AG04450 (cell line): ENCODE data around the gene B4GALNT4. TPM values are rescaled to one million over a fixed set of nuclear protein-coding genes. Genes with fewer than 3 reads are reported as not detected.
"Not testable (repeated sequence)": the region's sequence is repeated elsewhere in the genome, so short reads cannot be mapped to it uniquely, and the experiment has no call there.

Experiments
- CTCF ChIA-PET: fragments of 300-600, 350-600 bp; formaldehyde crosslinking; extraction: SDS; loops from one replicate; lab custom pipeline; 2022; ENCODE audit warnings: antibody characterized with exemption, inconsistent platforms; lab: Charles Lee
- POLR2A ChIA-PET: fragments of 350-600 bp; formaldehyde crosslinking; extraction: SDS; loops from one replicate; lab custom pipeline; 2021; ENCODE audit warnings: antibody characterized with exemption, inconsistent platforms; lab: Yijun Ruan, JAX
- DNase-seq: peaks from one replicate; pipeline ENCODE4 v3.0.0-alpha.2; 2011; ENCODE audit warnings: low read depth, low spot score
- H3K27ac ChIP-seq: one replicate; pipeline ENCODE4 v1.5.1; 2012; ENCODE audit warnings: low read depth, low read length, control low read depth
- H3K27me3 ChIP-seq: one replicate; pipeline ENCODE4 v1.6.0; 2012; ENCODE audit warnings: low read length; ENCODE audit not compliant: control insufficient read depth, insufficient read depth
- H3K4me3 ChIP-seq: 2 replicates; pipeline ENCODE4 v1.5.1; 2011; ENCODE audit warnings: mild to moderate bottlenecking, low read depth, low read length, control low read depth
- H3K9me3 ChIP-seq: 2 replicates; pipeline ENCODE4 v1.5.1; 2012; ENCODE audit warnings: low read length; ENCODE audit not compliant: control insufficient read depth, insufficient read depth
- polyA minus RNA-seq: library from RNA; depleted of rRNA, polyadenylated mRNA; stranded (reverse); fragments of >200 nt; gene quantifications from 2 replicates; pipeline ENCODE4 v1.2.3, GENCODE V29; 2011; rRNA and poly(A)+ RNA removed
- polyA plus RNA-seq: library from polyadenylated mRNA; depleted of rRNA; stranded (reverse); fragments of >200 nt; gene quantifications from 2 replicates; pipeline ENCODE4 v1.2.3, GENCODE V29; 2011; rRNA removed
- TF ChIP-seq, protein P1 (sequence below): IDR thresholded peaks from 2 replicates; pipeline ENCODE4 v1.5.1; 2011; ENCODE audit warnings: low read depth, low read length, control low read depth, inconsistent platforms

B4GALNT4 gene
- 7.8 and 9.5 TPM in 2 replicates for polyA plus RNA-seq
- 3.4 and 3.7 TPM in 2 replicates for polyA minus RNA-seq

DNA sequence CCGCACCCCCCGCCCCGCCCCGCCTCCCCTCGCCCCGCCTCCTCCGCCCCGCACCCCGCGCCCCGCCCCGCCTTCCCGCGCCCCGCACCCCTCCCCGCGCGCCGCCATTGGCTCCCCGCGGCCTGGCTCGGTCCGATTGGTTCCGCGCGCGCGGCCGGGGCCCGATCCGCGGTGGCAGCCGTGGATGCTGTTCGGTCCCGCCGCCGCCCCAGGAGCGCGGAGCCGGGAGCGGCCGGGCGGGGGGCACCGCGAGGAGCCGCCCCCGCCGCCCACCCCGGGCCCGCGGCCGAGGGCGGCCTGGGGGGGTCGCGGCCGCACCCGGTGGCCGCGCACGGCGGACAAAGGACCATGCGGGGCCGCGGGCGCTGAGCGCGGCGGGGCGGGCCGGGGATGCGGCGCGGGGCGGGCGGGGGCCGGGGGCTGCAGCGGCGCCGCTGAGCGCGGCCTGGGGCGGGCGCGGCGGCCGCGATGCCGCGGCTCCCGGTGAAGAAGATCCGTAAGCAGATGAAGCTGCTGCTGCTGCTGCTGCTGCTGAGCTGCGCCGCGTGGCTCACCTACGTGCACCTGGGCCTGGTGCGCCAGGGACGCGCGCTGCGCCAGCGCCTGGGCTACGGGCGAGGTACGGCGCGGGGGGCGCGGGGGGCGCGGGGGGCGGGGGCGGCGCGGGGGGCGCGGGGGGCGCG is at the start of gene B4GALNT4:
TSS of gene B4GALNT4 (plus strand) at position 164 of the 683 bp plus-strand sequence. CDS start at position 469, 305 bp downstream.
- no peak within 1 kb of the TSS for H3K27ac ChIP-seq
- DNase-seq = no peak
- peaks cover 9% of the 10 kb centered on the region; the same call in 1 of the 2 replicates for H3K9me3 ChIP-seq
- CTCF ChIA-PET = interaction anchor here (1.3 kb wide), 1 partner anchor 119 kb away, joined by 3 read pairs; no protein-coding TSS in a partner anchor
- TF ChIP-seq, protein P1, sequence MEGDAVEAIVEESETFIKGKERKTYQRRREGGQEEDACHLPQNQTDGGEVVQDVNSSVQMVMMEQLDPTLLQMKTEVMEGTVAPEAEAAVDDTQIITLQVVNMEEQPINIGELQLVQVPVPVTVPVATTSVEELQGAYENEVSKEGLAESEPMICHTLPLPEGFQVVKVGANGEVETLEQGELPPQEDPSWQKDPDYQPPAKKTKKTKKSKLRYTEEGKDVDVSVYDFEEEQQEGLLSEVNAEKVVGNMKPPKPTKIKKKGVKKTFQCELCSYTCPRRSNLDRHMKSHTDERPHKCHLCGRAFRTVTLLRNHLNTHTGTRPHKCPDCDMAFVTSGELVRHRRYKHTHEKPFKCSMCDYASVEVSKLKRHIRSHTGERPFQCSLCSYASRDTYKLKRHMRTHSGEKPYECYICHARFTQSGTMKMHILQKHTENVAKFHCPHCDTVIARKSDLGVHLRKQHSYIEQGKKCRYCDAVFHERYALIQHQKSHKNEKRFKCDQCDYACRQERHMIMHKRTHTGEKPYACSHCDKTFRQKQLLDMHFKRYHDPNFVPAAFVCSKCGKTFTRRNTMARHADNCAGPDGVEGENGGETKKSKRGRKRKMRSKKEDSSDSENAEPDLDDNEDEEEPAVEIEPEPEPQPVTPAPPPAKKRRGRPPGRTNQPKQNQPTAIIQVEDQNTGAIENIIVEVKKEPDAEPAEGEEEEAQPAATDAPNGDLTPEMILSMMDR = no peak
- peak within 1 kb of the TSS; percentile 64 for H3K4me3 ChIP-seq
- POLR2A ChIA-PET = no interaction called here
- peaks cover 19% of the 10 kb centered on the region for H3K27me3 ChIP-seq

GRCh38 chr11:319888-320273 is 49.4 kb upstream of the B4GALNT4 start:
- DNase-seq, POLR2A ChIA-PET, H3K27me3 ChIP-seq, H3K9me3 ChIP-seq, CTCF ChIA-PET: not testable (repeated sequence)
- Histone ChIP-seq H3K27ac (peak overlapping the region; percentile 31), H3K4me3 (peak overlapping the region; percentile 84)

DNA sequence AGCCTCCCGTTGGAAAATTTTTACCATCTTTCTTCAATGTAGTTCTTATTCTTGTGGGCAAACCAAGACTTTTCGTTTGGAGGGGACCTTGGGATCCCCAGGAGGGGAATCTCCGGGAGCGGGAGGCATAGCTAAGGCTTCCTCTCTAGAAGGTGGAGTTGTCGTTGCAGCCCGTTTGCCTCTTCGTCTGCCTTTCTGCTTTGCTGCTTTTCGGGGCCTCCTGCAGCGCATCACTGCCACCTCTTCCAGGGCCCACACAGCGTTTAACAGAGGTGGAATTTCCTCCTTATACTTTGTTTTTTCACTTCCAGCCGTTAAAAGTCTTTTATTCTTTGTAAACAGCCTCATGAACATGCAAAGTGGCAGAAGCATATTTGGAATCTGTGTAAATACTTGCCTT is 45.1 kb upstream of the B4GALNT4 start:
- Histone ChIP-seq H3K27me3 (no peaks in the 10 kb centered on the region), H3K9me3 (no peaks in the 10 kb centered on the region), H3K4me3 (no peak overlapping the region), H3K27ac (no peak overlapping the region)
- no peak for DNase-seq
- ChIA-PET CTCF (no interaction called here), POLR2A (interaction anchor here (1.0 kb wide), 1 partner anchor 32 kb away, joined by 4 read pairs; no protein-coding TSS in a partner anchor)
- TF ChIP-seq, protein P1 = no peak

DNA sequence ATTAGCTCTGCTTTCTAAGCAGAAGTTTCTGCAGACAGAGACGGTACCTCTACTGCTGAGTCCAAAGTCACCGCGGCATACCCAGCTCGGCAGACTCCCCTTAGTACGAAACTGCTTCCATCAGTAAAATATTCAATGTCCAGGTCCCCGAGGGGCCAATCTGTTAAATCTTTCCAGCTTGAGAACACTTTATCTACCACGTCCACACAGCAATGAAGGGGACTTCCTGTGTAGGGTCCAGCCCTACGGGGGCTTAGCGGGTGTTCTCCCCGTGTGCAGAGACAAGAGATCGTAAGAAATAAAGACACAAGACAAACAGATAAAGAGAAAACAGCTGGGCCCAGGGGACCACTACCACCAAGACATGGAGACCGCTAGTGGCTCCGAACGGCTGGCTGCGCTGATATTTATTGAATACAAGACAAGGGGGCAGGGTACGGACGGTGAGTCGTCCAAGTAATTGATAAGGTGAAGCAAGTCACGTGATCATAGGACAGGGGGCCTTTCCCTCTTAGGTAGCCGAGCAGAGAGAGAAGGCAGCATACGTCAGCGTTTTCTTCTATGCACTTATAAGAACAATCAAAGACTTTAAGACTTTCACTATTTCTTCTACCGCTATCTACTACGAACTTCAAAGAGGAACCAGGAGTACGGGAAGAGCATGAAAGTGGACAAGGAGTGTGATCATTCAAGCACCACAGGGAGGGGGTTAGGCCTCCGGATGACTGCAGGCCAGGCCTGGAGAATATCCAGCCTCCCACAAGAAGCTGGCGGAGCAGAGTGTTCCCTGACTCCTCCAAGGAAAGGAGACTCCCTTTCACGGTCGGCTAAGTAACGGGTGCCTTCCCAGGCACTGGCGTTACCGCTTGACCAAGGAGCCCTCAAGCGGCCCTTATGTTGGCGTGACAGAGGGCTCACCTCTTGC is 44.4 kb upstream of the B4GALNT4 start:
- H3K9me3 ChIP-seq, DNase-seq, CTCF ChIA-PET, H3K27me3 ChIP-seq, H3K4me3 ChIP-seq: not testable (repeated sequence)
- H3K27ac ChIP-seq = peak overlapping the region; percentile 21
- POLR2A ChIA-PET = interaction anchor here (1.0 kb wide), 1 partner anchor 31 kb away, joined by 4 read pairs; no protein-coding TSS in a partner anchor

- Histone ChIP-seq H3K27ac (no peak overlapping the region), H3K9me3 (no peaks in the 10 kb centered on the region; the same call in 1 of the 2 replicates), H3K27me3 (no peaks in the 10 kb centered on the region), H3K4me3 (no peak overlapping the region)
- TF ChIP-seq, protein P1 = no peak
- DNase-seq = no peak
- POLR2A ChIA-PET = no interaction called here
- CTCF ChIA-PET = no interaction called here
Observed at GRCh38 chr11:325796-326591, 43.3 kb upstream of the B4GALNT4 start.
